ENCODE results near the gene RIC8B. TPM values are rescaled to one million over a fixed set of nuclear protein-coding genes. Genes with fewer than 3 reads are reported as not detected.

RIC8B gene
- total and polyA plus RNA-seq, 2 of the 8 experiments (the other 6 are each of a cell fraction or from before 2014, with no cell fraction given), result 8.2 to 25.3 TPM

DNA sequence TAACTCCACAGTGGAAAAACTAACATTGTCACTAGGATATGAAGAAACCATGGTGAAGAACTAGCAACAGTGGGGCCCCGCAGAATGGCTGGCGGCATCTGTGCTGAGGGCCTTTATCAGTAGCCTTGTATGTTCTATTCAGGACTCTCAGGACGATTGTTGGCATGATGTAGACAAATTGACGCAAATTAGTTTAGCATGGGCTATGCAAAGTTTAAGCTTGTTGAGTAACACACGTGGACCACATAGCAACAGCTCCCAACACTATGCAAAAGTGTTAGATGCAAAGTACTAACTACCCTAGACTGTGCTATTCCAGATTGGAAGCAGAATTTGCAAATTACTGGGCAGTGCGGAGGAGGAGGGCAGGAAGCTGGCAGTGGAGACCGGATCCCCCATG, 143.0 kb downstream of the RIC8B start:
- H2AK5ac ChIP-seq (ENCODE audit: low read depth, low read length), result no peak overlapping the region
- H2BK15ac ChIP-seq (ENCODE audit: low read length), result no peak overlapping the region
- no peak overlapping the region for H3K18ac ChIP-seq (ENCODE audit: extremely low read depth, low read length)
- CTCF ChIA-PET (ENCODE audit: partially characterized antibody), result interaction anchor here (0.6 to 6.4 kb wide), 11 partner anchors 8 to 570 kb away, joined by 3 to 50 read pairs (median 4); no protein-coding TSS in a partner anchor
- no peaks in the 10 kb centered on the region for H3K79me2 ChIP-seq (ENCODE audit: control insufficient read depth in 1 of 2, insufficient read depth in 2 of 2, low read length in 2 of 2)
- H2BK5ac ChIP-seq (ENCODE audit: low read depth, low read length), result no peak overlapping the region
- no peak overlapping the region for H3K56ac ChIP-seq (replicated peaks; ENCODE audit: insufficient read length, low read depth, low read length)
- peaks cover 0 to 18% (median 14%) of the 10 kb centered on the region in 4 experiments; a peak in 5 of 7 replicates for H3K4me1 ChIP-seq (replicated peaks in 1 of 4; ENCODE audit: control insufficient read depth in 3 of 4, insufficient read depth in 4 of 4, low read length in 3 of 4)
- POLR2A ChIA-PET (ENCODE audit: partially characterized antibody), result no interaction called here
- no peaks in the 10 kb centered on the region for H3K79me1 ChIP-seq (ENCODE audit: low read depth, low read length)
- H4K91ac ChIP-seq (replicated peaks; ENCODE audit: insufficient read length, low read length), result no peak overlapping the region
- 69% methylated on average over 7 of the region's 7 CpGs; no CpG with 5 or more reads in 1 of the 2 experiments for WGBS, 2 experiments (ENCODE audit: extremely low coverage in 1 of 2, insufficient coverage in 1 of 2, insufficient read length in 1 of 2, insufficient replicate concordance in 2 of 2, low coverage in 1 of 2, low lambda C conversion rate in 2 of 2, missing lambda C conversion rate in 1 of 2)
- H3K27me3 ChIP-seq (replicated peaks in 1 of 4; ENCODE audit: control insufficient read depth in 3 of 4, extremely low read depth in 1 of 4, insufficient read depth in 3 of 4, low read length in 3 of 4), result no peaks in the 10 kb centered on the region; a peak in 2 of 7 replicates
- H3K9ac ChIP-seq (replicated peaks in 1 of 4; ENCODE audit: extremely low read depth in 1 of 4, low read depth in 3 of 4, low read length in 3 of 4), result no peak overlapping the region
- TF ChIP-seq TAF7 (optimal IDR thresholded peaks at IDR 0.05; ENCODE audit: borderline replicate concordance, low read depth, low read length) (no peak), EGR1 (IDR thresholded peaks at IDR 0.05; ENCODE audit: borderline replicate concordance, low read depth, low read length) (no peak), NRF1 (IDR thresholded peaks at IDR 0.05; ENCODE audit: low read depth, low read length) (no peak), SIN3A (conservative IDR thresholded peaks at IDR 0.05 in 1 of 2, IDR thresholded peaks at IDR 0.05 in 1 of 2; ENCODE audit: low read depth in 1 of 2, low read length in 2 of 2) (no peak), BRCA1 (IDR thresholded peaks at IDR 0.05; ENCODE audit: low read depth, low read length) (no peak), TCF12 (IDR thresholded peaks at IDR 0.05; ENCODE audit: low read depth, low read length) (no peak), CBX5 (IDR thresholded peaks at IDR 0.05; ENCODE audit: low read depth, low read length) (no peak)
- no peak for DNase-seq (ENCODE audit: low read depth in 1 of 2, low spot score in 2 of 2)
- H3K14ac ChIP-seq (ENCODE audit: insufficient read length), result no peak overlapping the region
- H3K23ac ChIP-seq (ENCODE audit: insufficient read length), result no peak overlapping the region
- no peak overlapping the region for H4K5ac ChIP-seq (ENCODE audit: insufficient read length, low read depth, low read length)
- no peaks in the 10 kb centered on the region for H3K23me2 ChIP-seq (ENCODE audit: low read depth, low read length)
- no peak overlapping the region for H3K4me3 ChIP-seq (ENCODE audit: extremely low read depth in 1 of 4, insufficient read depth in 2 of 4, low read depth in 3 of 4, low read length in 4 of 4)
- no peak overlapping the region for H3K27ac ChIP-seq (ENCODE audit: low read depth, low read length)
- H3K4me2 ChIP-seq (ENCODE audit: insufficient read depth in 1 of 2, low read depth in 2 of 2, low read length in 2 of 2), result peak overlapping the region in 1 of 2 experiments; percentile 39; a peak in 1 of 4 replicates
- no peaks in the 10 kb centered on the region for H3K9me3 ChIP-seq (ENCODE audit: insufficient read depth in 2 of 2, low read depth in 1 of 2, low read length in 1 of 2)
- no peaks in the 10 kb centered on the region for H4K20me1 ChIP-seq (replicated peaks in 1 of 2; ENCODE audit: control insufficient read depth in 1 of 2, insufficient read depth in 2 of 2, low read length in 2 of 2)
- H4K8ac ChIP-seq (ENCODE audit: extremely low read depth, insufficient read depth, low read length), result no peak overlapping the region; the same call in 1 of the 2 replicates
- no peaks in the 10 kb centered on the region for H3K36me3 ChIP-seq (ENCODE audit: control insufficient read depth in 2 of 4, insufficient read depth in 4 of 4, low read length in 3 of 4)
- no peak overlapping the region for H2BK12ac ChIP-seq (ENCODE audit: low read depth, low read length)
- H2AFZ ChIP-seq (ENCODE audit: low read length), result no peak overlapping the region
- no peak overlapping the region for H2BK120ac ChIP-seq (replicated peaks; ENCODE audit: low read depth, low read length)
- no peak overlapping the region for H2BK20ac ChIP-seq (ENCODE audit: low read length)
- no peak overlapping the region for H3K4ac ChIP-seq (replicated peaks; ENCODE audit: insufficient read length, low read depth, low read length)
- FAIRE-seq, result no peak
